ENCODE measurements around the gene OLFM2. TPM values are rescaled to one million over a fixed set of nuclear protein-coding genes. Genes with fewer than 3 reads are reported as not detected.

OLFM2 gene
- total and polyA plus RNA-seq, 9 of the 15 experiments (the other 6 are each of a cell fraction or from before 2014, with no cell fraction given): 0.10 to 0.33 (median 0.23) TPM; not detected in 4

- TF ChIP-seq CTCFL (IDR thresholded peaks at IDR 0.05; ENCODE audit: borderline replicate concordance, insufficient read depth, low read depth, low read length, poor library complexity, severe bottlenecking): no peak
- TF ChIP-seq FOXJ2 (tag; IDR thresholded peaks at IDR 0.05): no peak
- no peak for TF ChIP-seq ZNF274 (IDR thresholded peaks at IDR 0.05; ENCODE audit: borderline replicate concordance, low read depth, low read length)
- no peak for TF ChIP-seq CBX3 (IDR thresholded peaks at IDR 0.05; ENCODE audit: borderline replicate concordance in 1 of 2, low read length in 2 of 2)
- no peak for TF ChIP-seq ZNF408 (CRISPR knock-in tag; IDR thresholded peaks at IDR 0.05; ENCODE audit: low read depth)
- 0 out of 2 replicates have a peak, but pooled peaks have one; percentile 4 for TF ChIP-seq JUN (IDR thresholded peaks at IDR 0.05; ENCODE audit: borderline replicate concordance, low read depth, low read length)
- TF ChIP-seq JUN (CRISPR knock-in tag; IDR thresholded peaks at IDR 0.05; ENCODE audit: borderline replicate concordance): no peak
- TF ChIP-seq TCF7L2 (IDR thresholded peaks at IDR 0.05; ENCODE audit: low read depth, low read length): no peak
- no peak for TF ChIP-seq SNIP1 (IDR thresholded peaks at IDR 0.05; ENCODE audit: low read depth)
- TF ChIP-seq ARID1B (IDR thresholded peaks at IDR 0.05): 0 out of 2 replicates have a peak, but pooled peaks have one; percentile 27
- no peak for TF ChIP-seq FOXJ3 (CRISPR knock-in tag; IDR thresholded peaks at IDR 0.05)
- TF ChIP-seq ZNF217 (CRISPR knock-in tag; IDR thresholded peaks at IDR 0.05): no peak
- TF ChIP-seq ATF1 (CRISPR knock-in tag; IDR thresholded peaks at IDR 0.05): no peak
- peak; percentile 93 for TF ChIP-seq ATF1 (tag; IDR thresholded peaks at IDR 0.05)
- TF ChIP-seq ZNF655 (CRISPR knock-in tag; IDR thresholded peaks at IDR 0.05): no peak
- TF ChIP-seq CBFA2T2 (conservative IDR thresholded peaks at IDR 0.05): no peak
- TF ChIP-seq HSF4 (CRISPR knock-in tag; IDR thresholded peaks at IDR 0.05; ENCODE audit: borderline replicate concordance): no peak
- no peak for TF ChIP-seq NFE2 (IDR thresholded peaks at IDR 0.05; ENCODE audit: low read depth)
- 0 out of 2 replicates have a peak, but pooled peaks have one; percentile 69 for TF ChIP-seq TOE1 (IDR thresholded peaks at IDR 0.05; ENCODE audit: borderline replicate concordance)
- no peak; the same call in 1 of the 2 replicates for TF ChIP-seq TOE1 (CRISPR knock-in tag; IDR thresholded peaks at IDR 0.05; ENCODE audit: borderline replicate concordance, low read depth)
- TF ChIP-seq MNT (conservative IDR thresholded peaks at IDR 0.05): peak; percentile 80 to 90; a peak in 3 of 4 replicates
These were observed 117.3 kb downstream of the OLFM2 start, which contains the start of gene FBXL12 (continued) for GRCh38 chr19:9818734-9819595.
